HG02884 (cell line): Measurements from ENCODE around the gene BUD13.
"Not testable (repeated sequence)": the region's sequence is repeated elsewhere in the genome, so short reads cannot be mapped to it uniquely, and the experiment has no call there.

Experiments used
- ATAC-seq: cut with Tn5 transposase; IDR thresholded peaks from one replicate; pipeline ENCODE4 v1.9.1; 2021; ENCODE audit warnings: mild to moderate bottlenecking, moderate library complexity; ENCODE audit not compliant: unreplicated experiment

BUD13 gene

DNA sequence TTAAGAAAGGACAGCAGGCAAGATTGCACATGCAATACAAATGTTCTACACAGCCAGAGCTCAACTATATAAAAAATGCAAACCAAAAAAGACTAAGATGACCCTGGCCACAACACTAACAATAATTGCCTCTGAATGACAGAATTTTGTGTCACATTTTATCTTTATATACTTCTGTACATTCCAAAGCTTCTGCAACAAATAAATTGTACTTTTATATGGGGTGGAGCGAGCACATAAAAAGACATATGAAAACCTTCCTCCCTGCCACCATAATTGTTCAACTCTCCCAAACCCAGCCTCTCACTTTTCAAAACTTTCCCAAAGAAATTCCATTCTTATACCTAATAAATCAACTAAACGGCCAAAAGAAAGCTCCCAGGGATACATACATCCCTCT, 10.7 kb downstream of the BUD13 start:
- no peak for ATAC-seq

DNA sequence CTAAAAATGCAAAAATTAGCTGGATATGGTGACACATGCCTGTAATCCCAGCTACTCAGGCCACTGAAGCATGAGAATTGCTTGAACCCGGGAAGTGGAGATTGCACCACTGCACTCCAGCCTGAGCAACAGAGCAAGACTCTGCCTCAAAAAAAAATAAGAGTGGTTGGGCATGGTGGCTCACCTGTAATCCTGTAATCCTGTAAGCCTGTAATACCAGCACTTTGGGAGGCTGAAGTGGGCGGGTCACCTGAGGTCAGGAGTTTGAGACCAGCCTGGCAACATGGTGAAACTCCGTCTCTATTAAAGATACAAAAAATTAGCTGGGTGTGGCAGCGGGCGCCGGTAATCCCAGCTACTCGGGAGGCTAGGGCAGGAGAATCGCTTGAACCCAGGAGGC, 16.7 kb downstream of the BUD13 start:
- not testable (repeated sequence) for ATAC-seq

DNA sequence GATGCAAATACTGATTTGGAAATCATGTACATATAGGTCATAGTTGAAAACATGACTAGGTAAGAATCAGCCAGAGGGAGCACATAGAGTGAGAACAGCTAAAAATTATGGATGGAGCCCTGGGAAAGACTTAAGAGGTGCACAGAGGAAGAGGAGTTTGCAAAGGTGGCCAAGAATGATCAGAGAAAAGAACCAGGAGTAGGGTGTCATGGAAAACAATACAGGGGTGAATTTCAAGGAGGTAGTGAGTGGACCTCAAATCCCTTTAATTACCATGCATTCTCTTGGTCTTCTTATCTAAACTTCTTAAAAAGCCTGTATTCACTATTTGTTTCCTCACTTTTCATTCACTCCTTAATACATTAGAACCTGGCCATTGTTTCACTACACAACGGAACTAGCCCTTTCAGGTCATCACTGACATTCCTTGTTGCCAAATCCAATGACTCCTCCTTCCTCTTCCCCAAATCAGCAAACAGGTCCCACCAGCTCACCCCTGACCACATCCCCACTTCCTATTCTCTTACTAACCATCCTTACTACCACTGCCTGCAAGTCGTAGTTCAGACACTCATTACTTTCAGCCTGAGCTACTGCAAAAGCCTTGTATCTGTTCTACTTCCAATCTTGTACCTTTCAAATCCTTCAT, 22.6 kb downstream of the BUD13 start:
- no peak for ATAC-seq

DNA sequence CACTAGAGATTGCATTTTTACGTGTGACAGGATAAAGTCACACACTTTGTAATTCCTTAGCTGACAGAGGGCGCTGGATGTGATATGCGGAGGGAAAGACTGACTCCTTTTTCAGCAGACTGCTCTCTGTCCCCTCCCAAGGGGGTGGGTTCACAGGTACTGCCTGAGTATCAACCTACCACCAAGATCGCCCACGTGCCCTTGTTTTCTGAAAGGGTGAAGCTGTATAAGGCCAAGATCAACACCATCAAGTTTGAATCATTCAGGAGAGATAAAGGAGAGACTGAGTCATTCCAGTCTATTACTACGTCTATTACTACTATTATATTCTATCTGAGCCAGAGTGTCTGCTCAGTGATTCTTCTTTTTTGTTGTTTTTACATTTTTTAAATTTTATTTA, 30.7 kb downstream of the BUD13 start:
- no peak for ATAC-seq

DNA sequence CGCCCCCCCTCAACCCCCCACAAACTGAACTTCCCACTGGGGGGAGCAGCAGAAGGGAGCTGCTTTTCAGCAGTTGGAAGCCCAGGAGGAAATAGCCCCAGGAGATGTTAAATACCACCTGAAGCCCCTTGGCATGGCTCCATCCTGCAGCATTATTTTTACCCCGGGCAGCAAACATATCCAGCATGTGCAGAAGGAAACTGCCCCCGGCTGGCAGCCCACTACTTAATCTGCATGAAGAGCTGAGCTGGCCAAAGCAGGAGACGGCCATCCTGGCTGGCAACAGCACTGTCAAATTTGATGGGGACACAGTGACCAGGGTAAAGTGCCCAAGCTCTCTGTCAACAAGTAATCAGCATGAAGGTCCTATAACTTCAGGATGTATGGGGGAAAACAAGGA, 32.0 kb downstream of the BUD13 start:
- no peak for ATAC-seq

- no peak for ATAC-seq
These were observed 33.8 kb downstream of the BUD13 start for GRCh38 chr11:116738975-116739374.

DNA sequence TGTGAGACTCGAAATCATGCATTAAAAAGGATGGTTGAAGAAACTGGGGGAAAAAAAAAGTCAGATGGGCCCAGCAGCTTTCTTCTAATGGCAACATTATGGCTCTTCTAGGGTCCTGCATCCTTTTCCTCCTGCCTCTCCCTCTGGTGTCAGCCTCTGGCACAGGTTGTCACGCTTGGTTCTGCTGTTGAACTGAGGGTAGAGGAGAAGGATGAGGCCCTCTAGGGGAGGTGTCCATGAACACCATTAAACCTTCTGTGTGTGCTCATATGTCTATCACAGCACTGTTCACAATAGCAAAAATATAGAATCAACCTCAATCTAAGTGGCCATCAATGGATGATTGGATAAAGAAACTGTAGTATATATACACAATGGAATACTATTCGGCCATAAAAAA, 36.0 kb downstream of the BUD13 start:
- no peak for ATAC-seq

DNA sequence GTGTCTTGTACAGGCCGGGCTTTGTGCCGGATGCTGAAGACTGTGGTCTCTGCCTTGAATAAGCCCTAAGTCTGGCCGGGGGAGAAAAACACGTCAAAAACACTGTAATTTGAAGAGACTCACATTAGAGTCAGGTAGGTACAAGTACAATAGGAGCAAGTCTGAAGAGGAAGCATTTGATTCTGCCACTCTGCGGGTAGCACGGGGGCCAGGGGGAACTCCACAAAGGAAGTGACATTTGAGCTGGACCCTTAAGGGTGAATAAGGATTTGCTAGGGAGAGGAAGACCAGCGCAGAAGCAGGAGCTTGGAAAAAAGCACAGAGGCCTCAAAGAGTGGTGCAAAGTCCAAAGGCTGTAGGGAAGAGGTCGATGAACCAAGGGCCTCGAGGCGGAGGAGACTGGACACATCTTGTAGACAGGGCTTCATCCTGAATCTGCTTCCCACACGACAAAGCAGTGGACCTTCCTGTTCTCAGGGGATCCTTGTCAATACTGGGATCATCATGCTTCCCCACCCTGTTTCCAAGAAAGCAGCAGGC, 38.7 kb downstream of the BUD13 start:
- no peak for ATAC-seq

DNA sequence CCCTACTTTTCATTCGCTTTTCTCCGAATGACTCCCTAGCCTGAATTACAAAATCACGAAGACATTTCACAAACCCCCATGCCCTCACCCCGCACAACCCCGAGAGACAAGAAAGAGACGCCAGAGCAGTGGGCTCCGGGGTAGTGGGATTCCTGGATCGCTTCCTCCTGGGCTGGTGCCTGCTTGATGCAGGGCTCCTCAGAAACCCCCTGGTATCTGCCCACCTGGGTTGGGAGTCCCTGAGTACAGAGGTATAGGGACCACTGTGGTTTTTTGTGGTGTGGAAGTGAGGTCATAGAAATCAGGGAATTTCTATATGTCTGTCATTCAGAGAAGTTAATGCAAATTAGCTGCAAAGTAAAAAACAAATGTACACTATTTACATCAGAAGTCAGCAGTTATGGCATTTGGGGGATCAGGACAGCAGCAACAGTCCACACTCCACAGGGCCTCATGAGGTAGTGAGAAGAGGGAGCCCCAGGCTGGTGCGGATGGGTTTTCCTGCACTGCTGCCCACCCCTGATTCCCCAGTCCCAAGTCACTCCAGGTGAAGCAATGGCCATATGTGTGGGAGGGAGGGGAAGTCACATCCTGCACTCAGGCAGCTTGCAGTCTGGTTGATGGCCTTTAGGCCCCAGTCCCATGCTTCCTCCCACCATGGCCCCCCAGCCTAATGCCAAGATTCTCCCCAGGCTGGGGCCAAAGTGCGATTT, 39.6 kb downstream of the BUD13 start:
- peak; percentile 31 for ATAC-seq

- ATAC-seq = peak; percentile 86
These were observed 40.3 kb downstream of the BUD13 start for GRCh38 chr11:116732271-116733042.

DNA sequence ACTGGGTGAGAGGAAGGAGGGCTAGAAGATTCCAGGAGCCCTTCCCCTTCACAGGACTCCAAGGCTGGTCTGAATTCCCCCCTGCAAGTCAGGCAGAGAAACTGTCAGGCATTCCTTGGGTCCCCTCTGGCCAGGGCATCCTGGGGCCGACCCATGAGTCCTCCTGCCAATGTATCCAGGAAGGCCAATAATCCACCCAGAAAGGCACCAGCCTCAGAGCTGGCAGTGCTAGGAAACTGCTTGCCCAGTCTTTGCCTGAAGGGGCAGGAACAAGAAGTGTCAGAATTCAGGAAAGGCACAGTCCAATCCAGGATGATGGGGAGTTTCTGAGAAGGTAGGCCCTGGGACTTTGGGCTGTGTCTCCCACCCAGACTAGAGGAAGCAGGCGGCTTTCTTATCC, 41.0 kb downstream of the BUD13 start:
- no peak for ATAC-seq

GRCh38 chr11:116731097-116731761, 41.6 kb downstream of the BUD13 start:
- ATAC-seq = no peak

- no peak for ATAC-seq
These were observed 42.2 kb downstream of the BUD13 start for GRCh38 chr11:116730601-116731000.

GRCh38 chr11:116730241-116730561, 42.6 kb downstream of the BUD13 start:
- ATAC-seq = no peak

DNA sequence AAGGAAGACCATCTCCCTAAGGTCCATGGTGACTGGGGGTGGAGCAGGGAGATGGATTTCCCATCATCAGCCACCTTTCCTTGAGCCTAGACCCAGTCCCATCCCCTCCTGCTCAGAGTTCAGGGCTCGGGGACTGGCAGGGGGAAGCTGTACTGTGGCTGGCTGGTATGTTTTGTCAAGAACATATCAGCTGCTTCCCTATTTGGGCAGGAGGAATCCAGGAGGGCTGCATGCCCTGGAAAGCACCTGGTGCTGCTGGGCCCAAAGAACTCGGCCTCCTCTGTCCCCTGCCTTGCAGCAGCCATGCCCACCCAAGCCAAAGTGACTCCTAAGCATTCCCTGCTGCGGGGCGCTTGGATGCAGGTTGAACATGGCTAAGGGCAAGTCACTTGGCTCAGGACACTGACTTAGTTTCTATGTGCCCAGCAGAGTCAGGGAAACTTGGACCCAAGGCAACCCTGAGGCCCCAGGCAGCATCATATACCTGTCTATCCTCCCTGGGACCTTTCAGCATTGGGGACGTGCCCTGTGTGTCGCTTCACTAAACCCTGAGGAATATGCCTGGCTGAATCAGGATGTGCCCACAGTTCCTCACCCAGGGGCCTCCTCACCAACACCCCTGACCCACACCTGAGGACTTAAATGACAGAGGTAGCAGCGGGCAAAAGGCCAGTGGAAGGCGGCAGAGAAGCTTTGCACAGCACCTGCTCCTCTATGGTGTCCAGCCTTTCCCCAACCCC, 43.1 kb downstream of the BUD13 start:
- ATAC-seq = no peak

- no peak for ATAC-seq
These were observed 44.8 kb downstream of the BUD13 start for GRCh38 chr11:116727990-116728389.

DNA sequence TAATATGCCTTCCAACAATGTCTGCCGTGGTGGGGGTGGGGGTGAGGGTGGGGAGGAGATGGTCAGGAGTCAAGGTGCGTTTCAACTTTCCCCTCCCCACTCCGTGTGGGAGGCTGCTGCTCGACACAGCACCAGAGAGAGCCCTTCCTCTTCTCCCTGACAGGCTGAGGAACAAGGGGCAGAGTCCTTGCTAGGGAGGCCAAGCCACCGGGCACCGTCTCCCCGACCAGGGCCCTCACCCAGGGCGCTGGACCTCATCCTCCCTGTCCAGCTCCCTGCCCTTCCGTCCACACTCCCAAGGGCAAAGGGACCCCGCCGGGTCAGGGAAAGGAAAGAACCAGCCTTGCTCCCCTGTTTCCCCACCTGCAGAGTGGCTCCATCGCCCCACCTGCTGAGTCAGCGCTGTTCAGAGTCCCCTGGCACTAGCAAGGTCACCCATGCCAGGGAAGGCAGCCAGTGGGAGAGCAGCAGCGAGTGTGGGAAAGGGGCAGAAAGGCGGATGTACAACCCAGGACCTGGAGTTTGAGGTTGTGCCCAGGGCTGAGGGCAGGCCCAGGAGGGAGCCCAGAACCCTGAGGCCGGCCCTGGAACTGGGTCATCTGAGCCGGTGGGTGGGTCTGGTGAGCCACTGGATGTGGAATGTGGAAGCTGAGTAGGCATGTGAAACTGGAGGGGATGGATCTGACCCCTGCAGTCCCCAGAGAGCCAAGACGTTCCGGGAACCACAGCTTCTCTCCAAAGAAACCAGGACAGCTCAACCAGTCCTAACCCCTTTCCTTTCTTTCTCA, 47.2 kb downstream of the BUD13 start:
- no peak for ATAC-seq

- ATAC-seq = no peak
These were observed 48.0 kb downstream of the BUD13 start for GRCh38 chr11:116724813-116725212.

DNA sequence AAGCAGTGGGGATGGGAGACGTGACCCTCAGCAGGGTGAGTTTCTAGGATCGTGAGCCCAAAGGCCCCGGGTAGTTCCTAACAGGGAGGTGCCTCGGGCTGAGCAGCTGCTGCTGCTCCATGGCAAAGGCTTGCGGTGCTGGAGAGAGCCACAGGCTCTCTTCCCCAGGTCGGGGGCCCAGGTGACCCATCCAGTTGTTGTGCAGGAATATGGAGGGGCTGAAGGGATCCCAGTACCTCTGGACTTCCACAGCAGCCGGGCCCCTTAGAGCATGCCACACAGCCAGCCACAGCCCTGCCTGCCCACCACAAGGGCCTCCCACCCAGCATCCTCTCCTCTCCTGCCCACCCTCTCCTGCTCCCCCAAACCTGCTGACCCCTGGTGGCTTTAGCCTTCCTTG, 49.3 kb downstream of the BUD13 start:
- ATAC-seq = no peak

- no peak for ATAC-seq
These were observed 50.8 kb downstream of the BUD13 start for GRCh38 chr11:116721988-116722387.
